RKO (cell line): ENCODE measurements around the gene ITPKB.

Experiments used
- DNase-seq: peaks from one replicate; pipeline ENCODE4 v3.0.0-alpha.2; 2016; ENCODE audit warnings: low spot score

ITPKB gene

GRCh38 chr1:226704169-226704937 lies 34.7 kb downstream of the ITPKB start:
- DNase-seq, result no peak

GRCh38 chr1:226702957-226703831 lies 35.9 kb downstream of the ITPKB start:
- peak; percentile 81 for DNase-seq

GRCh38 chr1:226702318-226702956 lies 36.6 kb downstream of the ITPKB start:
- DNase-seq, result peak; percentile 21

- no peak for DNase-seq
Measured at GRCh38 chr1:226700861-226701260, 38.2 kb downstream of the ITPKB start.

GRCh38 chr1:226699166-226699565 lies 39.9 kb downstream of the ITPKB start:
- DNase-seq, result no peak

- DNase-seq, result no peak
Measured at GRCh38 chr1:226698659-226699058, 40.4 kb downstream of the ITPKB start.

GRCh38 chr1:226697929-226698544 lies 41.0 kb downstream of the ITPKB start:
- no peak for DNase-seq

- DNase-seq, result peak; percentile 24
Measured at GRCh38 chr1:226697151-226697928, 41.7 kb downstream of the ITPKB start.

GRCh38 chr1:226696547-226696946 lies 42.5 kb downstream of the ITPKB start:
- DNase-seq, result no peak

GRCh38 chr1:226695335-226695900 lies 43.7 kb downstream of the ITPKB start:
- no peak for DNase-seq

GRCh38 chr1:226692823-226693222 lies 46.3 kb downstream of the ITPKB start:
- no peak for DNase-seq

GRCh38 chr1:226692051-226692792 lies 46.9 kb downstream of the ITPKB start:
- DNase-seq, result no peak

GRCh38 chr1:226691247-226691646 lies 47.8 kb downstream of the ITPKB start:
- no peak for DNase-seq

GRCh38 chr1:226690460-226690982 lies 48.6 kb downstream of the ITPKB start:
- no peak for DNase-seq

GRCh38 chr1:226688808-226689207 lies 50.3 kb downstream of the ITPKB start:
- no peak for DNase-seq

GRCh38 chr1:226688056-226688748 lies 50.9 kb downstream of the ITPKB start:
- DNase-seq, result no peak

- no peak for DNase-seq
Measured at GRCh38 chr1:226687426-226687825, 51.7 kb downstream of the ITPKB start.

GRCh38 chr1:226686440-226687425 lies 52.3 kb downstream of the ITPKB start:
- no peak for DNase-seq
